Uterus (tissue), 2 donors: ENCODE results near the gene PDLIM4.

ENCODE experiments used
- CTCF ChIP-seq, 4 experiments: fragments of 200-600 bp in 2 of 4; fragments of 450-650 bp in 2 of 4; sonication (generic) in 2 of 4; IDR thresholded peaks; one replicate each; pipeline ENCODE4 v1.5.1; 2016 to 2019; ENCODE audit warnings: antibody characterized with exemption in 4 of 4, mild to moderate bottlenecking in 2 of 4, moderate library complexity in 1 of 4
- POLR2A ChIP-seq, 2 donors: fragments of 450-650 bp; IDR thresholded peaks; one replicate each; pipeline ENCODE4 v1.6.1; 2016; ENCODE audit warnings: antibody characterized with exemption in 2 of 2, mild to moderate bottlenecking in 1 of 2, moderate library complexity in 1 of 2

GRCh38 chr5:132270335-132270665, 12.8 kb downstream of the PDLIM4 start:
- TF ChIP-seq CTCF (IDR thresholded peaks at IDR 0.05): no peak
- no peak for TF ChIP-seq POLR2A (IDR thresholded peaks at IDR 0.05)
